ENCODE data around the gene PRR14L.
"Not testable (repeated sequence)": the region's sequence is repeated elsewhere in the genome, so short reads cannot be mapped to it uniquely, and the experiment has no call there.

Gene PRR14L

DNA sequence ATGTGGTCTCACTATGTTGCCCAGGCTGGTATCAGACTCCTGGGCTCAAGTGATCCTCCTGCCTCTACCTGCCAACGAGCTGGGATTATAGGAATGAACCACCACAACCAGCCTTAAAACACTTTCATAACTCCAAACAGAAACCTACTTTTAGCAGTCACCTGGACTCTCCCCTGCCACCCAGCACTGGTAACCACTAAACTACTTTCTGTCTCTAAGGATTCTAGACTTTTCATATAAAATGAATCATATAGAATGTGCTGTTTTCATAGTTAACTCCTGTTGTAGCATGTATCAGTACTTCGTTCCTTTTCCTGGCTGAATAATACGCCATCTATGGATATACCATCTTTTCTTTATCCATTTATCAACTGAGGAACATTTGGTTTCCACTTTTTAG lies 58.5 kb downstream of the PRR14L start:
- peak overlapping the region; percentile 68 to 75 for H3K27ac Mint-ChIP-seq
- peaks cover 40% of the 10 kb centered on the region for H3K36me3 Mint-ChIP-seq (ENCODE audit: insufficient read depth)
- H3K9me3 Mint-ChIP-seq: no peaks in the 10 kb centered on the region
- H3K4me3 Mint-ChIP-seq: no peak overlapping the region
- H3K27me3 Mint-ChIP-seq: no peaks in the 10 kb centered on the region
- DNase-seq: no peak
- ATAC-seq (replicated peaks): no peak
- H3K4me1 Mint-ChIP-seq (ENCODE audit: low read depth in 2 of 2): peaks cover 13 to 14% of the 10 kb centered on the region in 2 donors

- ATAC-seq (replicated peaks): no peak
Measured at GRCh38 chr22:31683181-31684105, 66.5 kb downstream of the PRR14L start.

GRCh38 chr22:31682751-31683150 lies 67.2 kb downstream of the PRR14L start:
- Mint-ChIP-seq H3K4me1 (ENCODE audit: low read depth in 2 of 2) (no peaks in the 10 kb centered on the region), H3K9me3 (no peaks in the 10 kb centered on the region), H3K27me3 (no peaks in the 10 kb centered on the region), H3K36me3 (ENCODE audit: insufficient read depth) (peaks cover 36% of the 10 kb centered on the region), H3K4me3 (no peak overlapping the region), H3K27ac (no peak overlapping the region)
- no peak for ATAC-seq (replicated peaks)
- DNase-seq: no peak

More at GRCh38 chr22:31683181-31684105, 66.5 kb downstream of the PRR14L start:
- Mint-ChIP-seq H3K4me3 (no peak overlapping the region), H3K27ac (no peak overlapping the region), H3K36me3 (ENCODE audit: insufficient read depth) (peaks cover 42% of the 10 kb centered on the region), H3K9me3 (no peaks in the 10 kb centered on the region), H3K4me1 (ENCODE audit: low read depth in 2 of 2) (no peaks in the 10 kb centered on the region), H3K27me3 (no peaks in the 10 kb centered on the region)
- no peak for DNase-seq

- DNase-seq (no peak), ATAC-seq (replicated peaks) (no peak)
- Mint-ChIP-seq H3K36me3 (ENCODE audit: insufficient read depth) (peaks cover 29% of the 10 kb centered on the region), H3K4me1 (ENCODE audit: low read depth in 2 of 2) (peaks cover 3 to 4% of the 10 kb centered on the region in 2 donors), H3K9me3 (no peaks in the 10 kb centered on the region), H3K4me3 (no peak overlapping the region), H3K27me3 (no peaks in the 10 kb centered on the region), H3K27ac (peak overlapping the region in 1 of 2 donors; percentile 42)
Measured at GRCh38 chr22:31681349-31682345, 68.3 kb downstream of the PRR14L start.

- Mint-ChIP-seq H3K4me1 (ENCODE audit: low read depth in 2 of 2) (peaks cover 6 to 10% of the 10 kb centered on the region in 2 donors), H3K9me3 (no peaks in the 10 kb centered on the region), H3K27me3 (no peaks in the 10 kb centered on the region), H3K4me3 (no peak overlapping the region), H3K27ac (no peak overlapping the region), H3K36me3 (ENCODE audit: insufficient read depth) (peaks cover 22% of the 10 kb centered on the region)
- no peak for DNase-seq
- no peak for ATAC-seq (replicated peaks)
Measured at GRCh38 chr22:31680861-31681341, 69.0 kb downstream of the PRR14L start.

DNA sequence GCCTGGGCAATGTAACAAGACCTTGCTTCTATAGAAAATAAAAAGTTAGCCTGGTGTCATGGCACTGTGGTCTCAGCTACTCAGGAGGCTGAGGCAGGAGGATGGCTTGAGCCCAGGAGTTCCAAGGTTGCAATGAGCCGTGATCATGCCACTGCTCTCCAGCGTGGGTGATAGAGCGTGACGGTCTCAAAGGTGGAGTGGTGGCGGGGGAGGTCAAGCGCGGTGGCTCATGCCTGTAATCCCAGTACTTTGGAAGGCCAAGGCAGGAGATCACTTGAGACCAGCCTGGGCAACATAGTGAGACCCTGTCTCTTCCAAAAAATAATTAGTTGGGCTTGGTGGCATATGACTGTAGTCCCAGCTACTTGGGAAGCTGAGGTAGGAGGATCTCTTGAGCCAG lies 71.2 kb downstream of the PRR14L start:
- no peak overlapping the region for H3K4me3 Mint-ChIP-seq
- H3K27me3 Mint-ChIP-seq: no peaks in the 10 kb centered on the region

GRCh38 chr22:31676700-31677099 lies 73.2 kb downstream of the PRR14L start:
- ATAC-seq (replicated peaks): peak; percentile 100

More for the DNA sequence above, 71.2 kb downstream of the PRR14L start:
- no peak overlapping the region for H3K27ac Mint-ChIP-seq
- ATAC-seq (replicated peaks): no peak
- H3K36me3 Mint-ChIP-seq (ENCODE audit: insufficient read depth): peaks cover 8% of the 10 kb centered on the region
- peaks cover 6 to 10% of the 10 kb centered on the region in 2 donors for H3K4me1 Mint-ChIP-seq (ENCODE audit: low read depth in 2 of 2)
- no peaks in the 10 kb centered on the region for H3K9me3 Mint-ChIP-seq
- no peak for DNase-seq

DNA sequence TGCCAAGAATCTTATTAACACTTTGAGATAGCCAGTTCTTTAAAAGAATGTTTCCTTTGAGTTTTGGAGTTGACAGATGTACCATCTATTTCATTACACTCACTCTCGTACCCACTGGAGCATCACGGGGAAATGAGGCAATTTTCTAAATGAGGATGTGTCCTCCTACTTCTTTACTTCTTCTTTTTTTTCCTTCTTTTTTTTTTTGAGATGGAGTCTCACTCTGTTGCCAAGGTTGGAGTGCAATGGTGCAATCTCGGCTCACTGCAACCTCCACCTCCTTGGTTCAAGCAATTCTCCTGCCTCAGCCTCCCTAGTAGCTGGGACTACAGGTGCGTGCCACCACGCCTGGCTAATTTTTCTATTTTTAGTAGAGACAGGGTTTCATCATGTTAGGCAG lies 75.7 kb downstream of the PRR14L start:
- H3K9me3 Mint-ChIP-seq; H3K27me3 Mint-ChIP-seq; H3K4me3 Mint-ChIP-seq; ATAC-seq (replicated peaks); H3K36me3 Mint-ChIP-seq (ENCODE audit: insufficient read depth); H3K4me1 Mint-ChIP-seq (ENCODE audit: low read depth in 2 of 2); H3K27ac Mint-ChIP-seq; DNase-seq: not testable (repeated sequence)

More at GRCh38 chr22:31676700-31677099, 73.2 kb downstream of the PRR14L start:
- DNase-seq: peak; percentile 86 to 89 (median 88)
- H3K27ac Mint-ChIP-seq: peak overlapping the region; percentile 98 to 99
- H3K4me3 Mint-ChIP-seq: peak overlapping the region; percentile 95 to 99
- no peaks in the 10 kb centered on the region for H3K9me3 Mint-ChIP-seq
- H3K36me3 Mint-ChIP-seq (ENCODE audit: insufficient read depth): peaks cover 8% of the 10 kb centered on the region
- H3K27me3 Mint-ChIP-seq: no peaks in the 10 kb centered on the region
- peaks cover 6 to 10% of the 10 kb centered on the region in 2 donors for H3K4me1 Mint-ChIP-seq (ENCODE audit: low read depth in 2 of 2)

DNA sequence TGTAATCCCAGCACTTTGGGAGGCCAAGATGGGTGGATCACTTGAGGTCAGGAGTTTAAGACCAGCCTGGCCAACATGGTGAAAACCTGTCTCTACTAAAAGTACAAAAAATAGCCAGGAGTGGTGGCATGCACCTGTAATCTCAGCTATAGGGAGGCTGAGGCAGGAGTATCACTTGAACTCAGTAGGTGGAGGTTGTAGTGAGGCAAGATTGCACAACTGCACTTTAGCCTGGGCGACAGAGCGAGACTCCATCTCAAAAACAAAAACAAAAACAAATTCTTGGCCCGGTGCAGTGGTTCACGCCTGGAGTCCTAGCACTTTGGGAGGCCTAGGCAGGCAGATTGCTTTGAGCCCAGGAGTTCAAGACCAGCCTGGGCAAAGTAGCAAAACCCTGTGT lies 81.1 kb downstream of the PRR14L start:
- not testable (repeated sequence) for H3K27ac Mint-ChIP-seq; H3K4me1 Mint-ChIP-seq (ENCODE audit: low read depth in 2 of 2); ATAC-seq (replicated peaks); DNase-seq; H3K36me3 Mint-ChIP-seq (ENCODE audit: insufficient read depth); H3K4me3 Mint-ChIP-seq; H3K9me3 Mint-ChIP-seq; H3K27me3 Mint-ChIP-seq

DNA sequence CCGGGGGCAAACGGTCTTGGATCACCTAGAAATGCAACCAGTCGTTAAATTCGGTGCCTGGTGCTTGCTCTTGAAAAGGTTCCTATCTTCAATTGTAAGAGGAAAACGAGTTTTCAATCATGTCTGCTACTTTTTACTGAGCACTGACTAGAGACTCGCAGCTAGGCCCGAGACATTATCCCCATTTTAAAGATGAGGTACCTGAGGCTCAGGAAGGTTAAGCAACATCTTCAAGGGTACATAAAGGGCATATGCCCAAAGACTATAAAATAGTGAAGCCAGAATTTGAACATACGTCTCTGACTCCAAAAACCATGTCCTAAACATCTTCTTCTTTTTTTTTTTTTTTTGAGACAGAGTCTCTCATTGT lies 87.3 kb downstream of the PRR14L start:
- no peak for DNase-seq
- ATAC-seq (replicated peaks): no peak
- no peaks in the 10 kb centered on the region for H3K9me3 Mint-ChIP-seq
- H3K27ac Mint-ChIP-seq: peak overlapping the region; percentile 97
- no peaks in the 10 kb centered on the region for H3K27me3 Mint-ChIP-seq
- peaks cover 32% of the 10 kb centered on the region for H3K36me3 Mint-ChIP-seq (ENCODE audit: insufficient read depth)
- H3K4me3 Mint-ChIP-seq: peak overlapping the region; percentile 97 to 99
- peaks cover 23 to 27% of the 10 kb centered on the region in 2 donors for H3K4me1 Mint-ChIP-seq (ENCODE audit: low read depth in 2 of 2)

GRCh38 chr22:31661851-31662667 lies 87.9 kb downstream of the PRR14L start, which contains the start of gene PISD:
PISD (minus strand) TSS chr22:31662215; CDS start chr22:31662208, 7 bp downstream.
- H3K27me3 Mint-ChIP-seq: no peaks in the 10 kb centered on the region
- H3K36me3 Mint-ChIP-seq (ENCODE audit: insufficient read depth): peaks cover 32% of the 10 kb centered on the region
- peak; percentile 94 for ATAC-seq (replicated peaks)
- no peaks in the 10 kb centered on the region for H3K9me3 Mint-ChIP-seq
- H3K27ac Mint-ChIP-seq: peak within 1 kb of the TSS; percentile 97
- peaks cover 23 to 27% of the 10 kb centered on the region in 2 donors for H3K4me1 Mint-ChIP-seq (ENCODE audit: low read depth in 2 of 2)
- peak within 1 kb of the TSS; percentile 97 to 99 for H3K4me3 Mint-ChIP-seq
- DNase-seq: peak; percentile 95 to 97 (median 97)

DNA sequence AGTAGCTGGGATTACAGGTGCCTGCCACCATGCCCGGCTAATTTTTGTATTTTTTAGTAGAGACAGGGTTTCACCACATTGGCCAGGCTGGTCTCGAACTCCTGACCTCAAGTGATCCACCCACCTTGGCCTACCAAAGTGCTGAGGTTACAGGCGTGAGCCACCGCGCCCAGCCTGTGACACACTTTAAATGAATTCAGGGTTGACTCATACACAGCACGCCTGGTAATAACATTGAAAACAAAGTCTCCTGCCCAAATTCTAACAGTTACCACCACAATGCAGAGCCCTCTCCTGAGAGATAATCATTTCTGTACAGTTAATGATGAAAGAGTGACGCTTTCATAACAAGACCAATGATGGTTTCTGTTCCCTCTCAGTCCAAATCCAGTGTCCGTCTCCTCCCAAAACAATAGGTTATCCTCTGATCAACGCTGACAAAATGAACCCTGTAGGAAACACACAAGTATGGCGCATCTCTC lies 89.0 kb downstream of the PRR14L start:
- not testable (repeated sequence) for H3K27me3 Mint-ChIP-seq
- peak in 1 of 3 experiments; percentile 19 for DNase-seq

More for the DNA sequence above, 89.0 kb downstream of the PRR14L start:
- Mint-ChIP-seq H3K4me3 (peak overlapping the region; percentile 97 to 99), H3K27ac (peak overlapping the region; percentile 97), H3K4me1 (ENCODE audit: low read depth in 2 of 2) (peaks cover 25 to 31% of the 10 kb centered on the region in 2 donors), H3K36me3 (ENCODE audit: insufficient read depth) (peaks cover 32% of the 10 kb centered on the region)
- peak; percentile 18 for ATAC-seq (replicated peaks)
- not testable (repeated sequence) for H3K9me3 Mint-ChIP-seq
